CD4-positive, alpha-beta T cell treated with Interleukin-21 for 1 hour (primary cell): ENCODE data around the gene TSNAX.
"Not testable (repeated sequence)": the region's sequence is repeated elsewhere in the genome, so short reads cannot be mapped to it uniquely, and the experiment has no call there.

Experiments
- DNase-seq: peaks from one replicate; pipeline ENCODE4 v3.0.0-alpha.2; 2020

The TSNAX gene

GRCh38 chr1:231528172-231529029 lies at the start of gene TSNAX:
TSNAX (plus strand) TSS chr1:231528669; CDS start chr1:231528811, 142 bp downstream.
- DNase-seq, result peak; percentile 92

- no peak for DNase-seq
These were observed 49.7 kb upstream of the TSNAX start for GRCh38 chr1:231478811-231479210.

- DNase-seq, result no peak
These were observed 48.5 kb upstream of the TSNAX start for GRCh38 chr1:231480008-231480407.

- DNase-seq, result no peak
These were observed 47.2 kb upstream of the TSNAX start for GRCh38 chr1:231481289-231481688.

GRCh38 chr1:231485029-231485784 lies 43.3 kb upstream of the TSNAX start:
- DNase-seq, result no peak

GRCh38 chr1:231487019-231487418 lies 41.5 kb upstream of the TSNAX start:
- no peak for DNase-seq

GRCh38 chr1:231487910-231488309 lies 40.6 kb upstream of the TSNAX start:
- no peak for DNase-seq

- DNase-seq, result no peak
These were observed 34.9 kb upstream of the TSNAX start for GRCh38 chr1:231493421-231494185.

- DNase-seq, result no peak
These were observed 33.9 kb upstream of the TSNAX start for GRCh38 chr1:231494439-231495110.

- DNase-seq, result no peak
These were observed 30.8 kb upstream of the TSNAX start for GRCh38 chr1:231497629-231498152.

- DNase-seq, result no peak
These were observed 29.2 kb upstream of the TSNAX start for GRCh38 chr1:231499148-231499763.

- no peak for DNase-seq
These were observed 27.8 kb upstream of the TSNAX start for GRCh38 chr1:231500666-231501065.

- DNase-seq, result not testable (repeated sequence)
These were observed 25.3 kb upstream of the TSNAX start for GRCh38 chr1:231503168-231503567.

- no peak for DNase-seq
These were observed 20.8 kb upstream of the TSNAX start for GRCh38 chr1:231507476-231508355.

GRCh38 chr1:231508497-231508896 lies 20.0 kb upstream of the TSNAX start:
- no peak for DNase-seq

- DNase-seq, result no peak
These were observed 19.5 kb upstream of the TSNAX start for GRCh38 chr1:231508941-231509340.

GRCh38 chr1:231512147-231512698 lies 16.2 kb upstream of the TSNAX start:
- DNase-seq, result no peak

GRCh38 chr1:231515748-231516147 lies 12.7 kb upstream of the TSNAX start:
- no peak for DNase-seq

- no peak for DNase-seq
These were observed 11.4 kb upstream of the TSNAX start for GRCh38 chr1:231517076-231517475.

- DNase-seq, result no peak
These were observed 9.9 kb upstream of the TSNAX start for GRCh38 chr1:231518485-231519034.
